H4 (cell line): ENCODE data around the gene CD226. TPM values are rescaled to one million over a fixed set of nuclear protein-coding genes. Genes with fewer than 3 reads are reported as not detected.
A peak's percentile ranks its signal among the peaks of the same experiment; 100 is the strongest.
"Not testable (repeated sequence)": the region's sequence is repeated elsewhere in the genome, so short reads cannot be mapped to it uniquely, and the experiment has no call there.

Experiments used
- DNase-seq: peaks from one replicate; pipeline ENCODE4 v3.0.0-alpha.2; 2015; ENCODE audit warnings: low spot score
- total RNA-seq: library from RNA; depleted of rRNA; stranded (reverse); fragments of >200 nt; shearing (Covaris generic); gene quantifications from 2 replicates; pipeline ENCODE4 v1.2.3, GENCODE V29; 2014

Gene CD226
- total RNA-seq, 1 experiment from 2014 or later = 0.02 TPM

DNA sequence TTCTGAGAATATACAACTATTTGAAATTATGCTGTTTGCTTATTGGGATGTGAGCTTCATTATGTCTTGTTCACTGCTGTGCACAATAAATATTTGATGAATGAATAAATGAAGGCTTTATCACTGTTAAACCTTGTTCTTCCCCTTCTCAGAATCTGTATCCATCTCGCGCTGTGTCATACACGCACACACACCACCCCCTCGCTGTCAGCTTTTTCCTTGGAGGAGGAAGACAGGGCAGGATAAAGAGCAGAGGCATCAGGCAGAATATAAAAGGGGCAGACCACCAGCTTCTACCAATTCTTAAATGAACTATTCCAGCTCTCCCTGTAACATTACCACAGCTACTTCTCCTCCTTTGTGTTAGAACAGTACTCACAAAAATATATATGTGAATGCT, 75.0 kb downstream of the CD226 start:
- no peak for DNase-seq

DNA sequence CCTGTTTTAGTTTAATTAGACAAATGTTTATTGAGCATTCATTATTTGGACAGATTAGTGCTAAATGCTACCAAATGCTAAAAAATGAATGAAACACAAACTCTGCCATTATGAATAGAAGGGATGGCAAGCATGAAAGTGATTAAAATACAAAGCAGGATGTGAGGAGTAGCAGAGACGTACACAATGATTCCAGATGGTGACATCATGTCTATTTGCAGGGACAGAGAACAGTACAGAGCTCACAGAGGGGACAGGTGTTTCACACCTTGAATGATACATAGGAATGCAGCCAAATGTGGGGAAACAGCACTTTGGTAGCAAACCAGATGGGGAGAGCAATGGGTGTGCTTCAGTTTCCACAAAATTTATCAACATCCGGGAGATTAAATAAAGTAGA, 76.3 kb downstream of the CD226 start:
- DNase-seq = no peak

DNA sequence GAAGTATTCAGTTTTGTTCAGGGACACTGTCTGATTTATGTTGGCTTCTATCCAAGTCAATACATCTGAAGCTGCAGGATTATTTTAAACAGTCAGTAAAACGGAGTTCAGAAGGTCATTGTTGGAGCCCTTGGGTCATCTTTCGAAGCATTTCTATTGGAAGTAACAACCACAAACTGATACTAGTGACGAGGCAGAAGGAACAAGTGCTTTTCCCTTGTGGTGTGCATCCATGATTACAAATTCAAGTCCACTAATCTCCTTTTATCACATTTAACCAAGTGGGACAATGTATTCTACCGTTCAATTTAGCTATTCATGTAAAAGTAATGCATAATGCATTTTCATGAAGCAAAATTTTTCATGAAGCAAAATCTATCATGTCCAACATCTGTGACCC, 76.9 kb downstream of the CD226 start:
- no peak for DNase-seq

DNA sequence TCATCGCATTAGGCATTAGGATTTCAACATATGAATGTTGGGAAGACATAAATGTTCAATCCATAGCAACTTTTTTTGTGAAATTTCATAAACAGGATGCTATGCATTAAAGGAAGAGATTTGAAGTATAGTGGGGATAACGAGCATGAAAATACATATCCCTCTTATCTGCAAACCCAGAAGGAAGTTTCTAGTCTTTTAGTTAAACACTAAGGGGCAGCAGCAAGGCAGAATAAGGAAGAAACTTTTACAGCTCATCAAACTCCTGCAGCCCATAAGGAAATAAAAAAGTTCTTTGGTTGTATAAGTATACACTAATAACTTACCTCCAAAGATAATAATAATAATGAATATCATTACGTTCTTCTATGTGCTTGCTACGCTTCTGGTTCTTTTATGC, 81.5 kb downstream of the CD226 start:
- DNase-seq = no peak

DNA sequence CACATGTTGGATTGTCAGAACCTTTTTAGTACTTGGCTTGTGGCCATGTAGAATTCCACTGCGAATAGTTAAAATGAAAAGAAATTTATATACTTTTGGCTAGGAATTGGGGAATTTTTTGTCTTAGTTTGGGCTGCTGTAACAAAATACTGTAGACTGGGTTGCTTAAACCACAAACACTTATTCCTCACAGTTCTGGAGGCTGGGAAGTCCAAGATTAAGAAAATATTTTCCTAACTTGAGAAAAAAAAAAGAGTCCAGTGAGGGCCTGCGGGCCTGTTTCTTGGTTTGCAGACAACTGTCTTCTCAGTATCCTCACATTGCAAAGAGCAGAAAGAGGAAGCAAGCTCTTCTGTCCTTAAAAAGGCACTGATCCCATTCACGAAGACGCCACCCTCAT, 81.9 kb downstream of the CD226 start:
- no peak for DNase-seq

GRCh38 chr18:69864802-69865201, 82.9 kb downstream of the CD226 start:
- not testable (repeated sequence) for DNase-seq

GRCh38 chr18:69858897-69859296, 88.8 kb downstream of the CD226 start:
- no peak for DNase-seq

DNA sequence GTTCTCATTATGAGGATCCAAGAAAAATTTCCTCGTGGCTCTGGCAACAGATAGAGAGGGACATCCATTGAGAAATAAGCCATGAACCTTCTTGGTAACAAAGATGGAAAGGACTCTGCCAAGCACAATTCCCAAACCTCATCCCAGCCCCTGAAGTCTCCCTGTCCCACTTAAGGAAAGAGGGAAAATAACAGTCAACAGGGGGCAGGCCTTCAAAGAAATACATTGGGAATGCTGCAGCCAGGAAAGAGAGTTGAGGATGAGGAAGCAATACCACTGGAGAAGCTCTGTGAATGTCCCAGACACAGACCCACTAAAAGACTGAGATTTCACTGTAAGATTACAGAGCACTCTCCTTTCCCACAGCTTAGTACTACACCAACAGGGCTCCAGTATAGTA, 93.2 kb downstream of the CD226 start:
- DNase-seq = no peak

GRCh38 chr18:69853051-69853450, 94.6 kb downstream of the CD226 start:
- DNase-seq = no peak

- peak; percentile 21 for DNase-seq
Observed at GRCh38 chr18:69845593-69846506, 101.8 kb downstream of the CD226 start.

- DNase-seq = no peak
Observed at GRCh38 chr18:69844656-69845055, 103.0 kb downstream of the CD226 start.

DNA sequence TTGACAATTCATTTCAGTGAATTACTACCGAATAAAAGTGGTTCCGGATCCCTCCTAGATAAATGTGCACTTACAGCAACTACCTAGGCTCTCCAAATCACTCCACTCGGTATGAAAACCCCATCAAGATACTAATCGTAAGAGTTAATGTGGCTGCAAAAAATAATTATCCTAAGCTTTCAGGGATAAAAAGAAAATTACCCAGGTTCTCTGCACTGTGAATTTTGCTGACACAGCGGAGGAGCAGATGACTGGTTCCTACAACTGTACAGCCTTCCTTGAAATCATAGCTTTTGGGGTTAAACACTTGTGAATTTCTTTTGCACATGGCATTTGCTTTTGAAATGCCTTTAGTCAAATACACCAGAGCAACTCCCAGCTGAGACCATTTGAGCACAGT, 104.7 kb downstream of the CD226 start:
- no peak for DNase-seq

GRCh38 chr18:69841117-69841516, 106.6 kb downstream of the CD226 start:
- DNase-seq = no peak

DNA sequence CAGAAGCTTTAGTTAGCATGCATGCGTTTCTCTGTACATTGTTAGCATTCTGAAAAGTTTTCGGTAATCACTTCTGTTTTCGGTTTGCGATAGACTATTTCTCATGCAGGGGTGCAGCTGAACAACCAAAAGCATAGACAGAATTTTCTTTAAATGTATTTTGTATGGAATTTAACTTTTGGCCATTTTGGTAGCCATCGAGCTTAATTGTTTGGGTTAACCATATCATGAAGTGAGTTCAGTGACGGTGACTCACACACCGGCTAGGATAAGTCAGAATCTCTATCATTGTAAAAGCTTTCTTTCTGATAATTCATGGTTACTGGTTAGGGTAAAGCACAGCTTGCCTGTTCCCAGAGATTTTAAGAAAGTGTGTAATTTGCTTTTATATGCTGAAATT, 107.2 kb downstream of the CD226 start:
- no peak for DNase-seq

- DNase-seq = no peak
Observed at GRCh38 chr18:69840001-69840400, 107.7 kb downstream of the CD226 start.

DNA sequence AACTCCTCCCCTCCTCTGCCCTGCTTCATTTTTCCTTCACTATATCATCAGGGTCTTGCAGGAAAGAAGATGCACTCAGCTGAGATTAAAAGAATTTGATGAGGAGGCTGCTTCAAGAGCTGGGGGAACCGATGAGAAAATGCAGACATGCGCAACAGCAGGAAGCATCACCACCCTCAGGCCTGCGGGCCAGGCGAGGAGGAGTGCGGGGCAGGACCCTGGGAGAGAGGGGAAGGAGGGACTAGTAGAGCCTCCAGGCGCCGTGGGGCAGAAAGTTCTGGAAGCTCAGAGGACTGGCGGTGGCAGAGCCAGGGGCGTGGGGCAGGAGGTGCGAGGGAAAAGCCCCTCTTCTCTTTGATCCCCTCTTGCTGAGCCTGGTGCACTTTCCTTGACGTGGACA, 108.2 kb downstream of the CD226 start:
- DNase-seq = no peak

DNA sequence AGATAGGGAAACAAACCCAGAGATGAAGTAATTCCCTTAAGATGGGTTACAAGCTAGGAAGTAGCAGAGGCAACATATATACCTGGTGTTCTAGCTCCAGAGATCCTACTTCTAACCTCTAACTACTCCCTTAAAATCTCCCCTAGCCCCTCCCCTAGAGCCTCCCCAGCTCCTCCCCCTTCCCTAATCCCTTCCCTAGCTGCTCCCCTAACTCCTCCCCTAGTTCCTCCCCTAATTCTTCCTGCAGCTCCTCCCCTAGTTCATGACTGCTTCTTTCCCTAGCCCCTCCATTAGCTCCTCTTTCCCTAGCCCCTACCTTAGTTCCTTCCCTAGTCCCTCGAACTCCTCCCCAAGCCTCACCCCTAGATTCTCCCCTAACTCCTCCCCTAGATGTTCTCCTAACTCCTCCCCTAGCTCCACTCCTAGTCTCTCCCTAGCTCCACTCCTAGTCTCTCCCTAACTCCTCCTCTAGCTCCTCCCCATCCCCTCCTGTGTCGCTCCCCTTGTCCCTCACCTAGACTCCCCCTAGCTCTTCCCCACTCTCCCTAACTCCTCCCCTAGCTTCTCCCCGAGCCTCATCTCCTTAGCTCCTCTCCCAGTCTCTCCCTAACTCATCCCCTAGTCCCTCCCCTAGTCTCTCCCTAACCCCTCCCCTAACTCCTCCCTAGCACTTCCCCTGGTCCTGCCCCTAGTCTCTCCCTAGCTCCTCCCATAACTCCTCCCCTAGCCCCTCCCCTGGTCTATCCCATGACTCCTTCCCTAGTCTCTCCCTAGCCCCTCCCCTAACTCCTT, 108.9 kb downstream of the CD226 start:
- DNase-seq = no peak

GRCh38 chr18:69838003-69838402, 109.7 kb downstream of the CD226 start:
- DNase-seq = no peak

DNA sequence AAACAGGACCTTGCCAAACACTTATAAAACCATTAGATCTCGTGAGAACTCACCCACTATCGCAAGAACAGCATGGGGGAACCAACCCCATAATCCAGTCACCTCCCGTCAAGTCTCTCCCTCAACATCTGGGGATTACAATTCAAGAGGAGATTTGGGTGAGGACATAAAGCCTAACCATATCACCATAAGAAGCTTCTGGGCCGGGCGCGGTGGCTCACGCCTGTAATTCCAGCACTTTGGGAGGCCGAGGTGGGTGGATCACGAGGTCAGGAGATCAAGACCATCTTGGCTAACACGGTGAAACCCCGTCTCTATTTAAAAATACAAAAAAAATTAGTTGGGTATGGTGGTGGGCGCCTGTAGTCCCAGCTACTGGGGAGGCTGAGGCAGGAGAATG, 112.7 kb downstream of the CD226 start:
- not testable (repeated sequence) for DNase-seq

DNA sequence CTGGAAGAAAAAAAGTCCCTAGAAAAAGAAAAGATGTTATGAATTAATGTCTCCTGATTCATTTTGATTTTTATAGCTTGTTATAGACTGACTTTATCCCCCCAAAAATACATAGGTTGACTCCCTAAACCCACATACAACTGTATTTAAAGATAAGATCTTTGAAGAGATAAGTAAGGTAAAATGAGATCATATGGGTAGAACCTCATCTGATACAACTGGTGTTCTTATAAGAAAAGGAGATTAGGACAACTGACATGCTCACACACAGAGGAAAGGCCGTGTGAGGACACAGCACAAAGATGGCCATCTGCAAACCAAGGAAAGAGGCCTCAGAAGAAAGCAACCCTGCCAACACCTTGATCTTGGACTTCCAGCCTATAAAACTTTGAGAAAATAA, 117.5 kb downstream of the CD226 start:
- no peak for DNase-seq

DNA sequence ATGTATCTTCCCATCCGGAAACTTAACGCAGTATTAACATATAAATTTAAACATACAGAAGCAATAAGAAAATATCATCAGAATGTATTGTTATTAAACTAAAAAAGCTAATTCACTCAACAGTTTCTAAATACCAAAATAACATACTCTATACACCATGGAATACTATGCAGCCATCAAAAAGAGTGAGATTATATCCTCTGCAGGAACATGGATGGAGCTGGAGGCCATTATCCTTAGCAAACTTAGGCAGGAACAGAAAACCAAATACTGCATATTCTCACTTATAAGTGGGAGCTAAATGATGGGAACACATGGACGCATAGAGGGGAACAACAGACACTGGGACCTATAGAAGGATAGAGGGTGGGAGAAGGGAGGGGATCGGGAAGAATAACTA, 127.1 kb downstream of the CD226 start:
- no peak for DNase-seq

GRCh38 chr18:69819460-69819859, 128.2 kb downstream of the CD226 start:
- no peak for DNase-seq

- DNase-seq = peak; percentile 78
Observed at GRCh38 chr18:69817335-69817940, 130.2 kb downstream of the CD226 start.
